Fibroblast of lung (primary cell): ENCODE data around the gene VPS11. TPM values are rescaled to one million over a fixed set of nuclear protein-coding genes. Genes with fewer than 3 reads are reported as not detected.

ENCODE experiments used
- DNase-seq, 2 donors: peaks; one replicate each; pipeline versions ENCODE4 v3.0.0 to v3.0.0-alpha.2; 2010; ENCODE audit warnings: low read depth in 2 of 2
- H2AFZ ChIP-seq: 2 replicates; pipeline ENCODE4 v1.5.1; 2012; ENCODE audit warnings: low read length, control low read depth, inconsistent platforms
- H3K27ac ChIP-seq: 2 replicates; pipeline ENCODE4 v1.5.1; 2011; ENCODE audit warnings: low read length, control low read depth; ENCODE audit not compliant: insufficient read depth
- H3K27me3 ChIP-seq: 2 replicates; pipeline ENCODE4 v1.5.1; 2011; ENCODE audit warnings: mild to moderate bottlenecking, low read length; ENCODE audit not compliant: control insufficient read depth, insufficient read depth
- H3K36me3 ChIP-seq: 2 replicates; pipeline ENCODE4 v1.5.1; 2011; ENCODE audit warnings: low read length; ENCODE audit not compliant: control insufficient read depth, insufficient read depth
- H3K4me1 ChIP-seq: 2 replicates; pipeline ENCODE4 v1.5.1; 2011; ENCODE audit warnings: low read length; ENCODE audit not compliant: control insufficient read depth, insufficient read depth; ENCODE audit errors: extremely low read depth
- H3K4me2 ChIP-seq: 2 replicates; pipeline ENCODE4 v1.5.1; 2011; ENCODE audit warnings: low read length, control low read depth; ENCODE audit not compliant: insufficient read depth; ENCODE audit errors: extremely low read depth
- H3K4me3 ChIP-seq, 4 experiments: fragments of 200-600 bp in 1 of 4; sonication (generic) in 1 of 4; replicated peaks in 1 of 4; 2 replicates each; pipeline ENCODE4 v1.5.1; 2011 to 2016; ENCODE audit warnings: low read length in 4 of 4, low read depth in 3 of 4, mild to moderate bottlenecking in 3 of 4, control low read depth in 2 of 4, inconsistent platforms in 1 of 4, mixed read lengths in 1 of 4; ENCODE audit not compliant: insufficient read depth in 1 of 4; ENCODE audit errors: control extremely low read depth in 1 of 4
- H3K79me2 ChIP-seq: 2 replicates; pipeline ENCODE4 v1.5.1; 2012; ENCODE audit warnings: mild to moderate bottlenecking, low read length, inconsistent platforms; ENCODE audit not compliant: control insufficient read depth, insufficient read depth
- H3K9ac ChIP-seq: 2 replicates; pipeline ENCODE4 v1.5.1; 2011; ENCODE audit warnings: mild to moderate bottlenecking, low read length, control low read depth; ENCODE audit not compliant: insufficient read depth
- H3K9me3 ChIP-seq: 2 replicates; pipeline ENCODE4 v1.5.1; 2012; ENCODE audit warnings: low read depth, low read length; ENCODE audit not compliant: control insufficient read depth, insufficient read depth
- H4K20me1 ChIP-seq: 2 replicates; pipeline ENCODE4 v1.5.1; 2011; ENCODE audit warnings: low read length; ENCODE audit not compliant: control insufficient read depth, insufficient read depth; ENCODE audit errors: extremely low read depth
- CTCF ChIP-seq, 2 donors: IDR thresholded peaks in 1 of 2; conservative IDR thresholded peaks in 1 of 2; 1 replicate in 1 of 2; 2 replicates in 1 of 2; pipeline ENCODE4 v1.5.1; 2011 to 2012; ENCODE audit warnings: low read length in 2 of 2, control low read depth in 1 of 2, inconsistent platforms in 1 of 2, low read depth in 1 of 2, mild to moderate bottlenecking in 1 of 2
- EZH2 ChIP-seq: IDR thresholded peaks from 2 replicates; pipeline ENCODE4 v1.5.1; 2012; ENCODE audit warnings: low read length, control low read depth, mild to moderate bottlenecking; ENCODE audit errors: missing control alignments
- polyA plus RNA-seq, 2 donors: library from polyadenylated mRNA; depleted of rRNA in 1 of 2; stranded (reverse) in 1 of 2; unstranded in 1 of 2; fragments of >200 nt; gene quantifications; 2 replicates each; pipeline ENCODE4 v1.2.1, GENCODE V29; 2011 to 2012; ENCODE audit warnings: missing spikeins in 1 of 2
- total RNA-seq: library from RNA; depleted of rRNA; stranded (reverse); fragments of >200 nt; gene quantifications from 2 replicates; pipeline ENCODE4 v1.2.1, GENCODE V29; 2014

VPS11 gene
- total and polyA plus RNA-seq, 2 donors (not counting 1 experiment from before 2014, with no cell fraction given): 9.1 to 34.3 TPM

DNA sequence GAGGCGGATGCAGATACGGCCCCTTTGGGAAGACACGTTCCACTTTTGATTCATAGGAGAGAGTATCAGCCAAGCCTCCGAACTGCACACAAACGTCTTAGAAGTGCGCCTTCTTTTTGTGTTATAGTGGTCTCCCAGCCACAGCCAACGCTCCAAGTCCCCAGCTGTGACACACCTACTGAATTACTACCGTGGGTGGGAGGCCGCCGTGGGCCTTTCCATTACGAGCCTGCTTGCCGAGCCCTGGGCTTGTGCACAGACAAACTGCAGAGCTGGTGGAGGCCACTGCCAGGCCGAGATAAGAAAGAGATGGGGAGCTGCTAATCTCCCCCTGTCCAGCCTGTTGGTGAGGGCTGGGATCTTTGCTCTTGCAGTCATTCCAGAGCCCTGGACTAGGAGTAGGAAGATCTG lies 17.8 kb downstream of the VPS11 start:
- Histone ChIP-seq H4K20me1 (no peaks in the 10 kb centered on the region), H3K9ac (peak overlapping the region; percentile 96), H3K79me2 (peaks cover 13% of the 10 kb centered on the region), H3K9me3 (no peaks in the 10 kb centered on the region), H3K4me3 (peak overlapping the region; percentile 81 to 98 (median 90)), H3K4me2 (peak overlapping the region; percentile 89), H2AFZ (peak overlapping the region; percentile 94), H3K27ac (peak overlapping the region; percentile 96), H3K36me3 (peaks cover 13% of the 10 kb centered on the region), H3K4me1 (peaks cover 4% of the 10 kb centered on the region), H3K27me3 (no peaks in the 10 kb centered on the region)
- DNase-seq: peak in 1 of 2 donors; percentile 30
- TF ChIP-seq CTCF (conservative IDR thresholded peaks at IDR 0.05 in 1 of 2, IDR thresholded peaks at IDR 0.05 in 1 of 2; ENCODE audit: low read depth in 1 of 2, low read length in 2 of 2): no peak
- no peak for TF ChIP-seq EZH2

GRCh38 chr11:119087123-119087522 lies 19.5 kb downstream of the VPS11 start:
- Histone ChIP-seq H3K9ac (no peak overlapping the region), H3K27ac (no peak overlapping the region), H3K9me3 (no peaks in the 10 kb centered on the region), H3K4me2 (no peak overlapping the region), H2AFZ (no peak overlapping the region), H3K4me3 (no peak overlapping the region), H4K20me1 (no peaks in the 10 kb centered on the region), H3K36me3 (peaks cover 5% of the 10 kb centered on the region), H3K79me2 (peaks cover 15% of the 10 kb centered on the region), H3K27me3 (no peaks in the 10 kb centered on the region), H3K4me1 (peaks cover 6% of the 10 kb centered on the region)
- DNase-seq: no peak
- TF ChIP-seq EZH2 (no peak), CTCF (conservative IDR thresholded peaks at IDR 0.05 in 1 of 2, IDR thresholded peaks at IDR 0.05 in 1 of 2; ENCODE audit: low read depth in 1 of 2, low read length in 2 of 2) (no peak)

GRCh38 chr11:119087747-119088241 lies 20.2 kb downstream of the VPS11 start:
- Histone ChIP-seq H3K4me2 (no peak overlapping the region), H3K27me3 (no peaks in the 10 kb centered on the region), H2AFZ (no peak overlapping the region), H4K20me1 (no peaks in the 10 kb centered on the region), H3K9ac (no peak overlapping the region), H3K4me3 (no peak overlapping the region), H3K36me3 (peaks cover 10% of the 10 kb centered on the region), H3K9me3 (no peaks in the 10 kb centered on the region), H3K4me1 (peaks cover 9% of the 10 kb centered on the region), H3K79me2 (peaks cover 22% of the 10 kb centered on the region), H3K27ac (no peak overlapping the region)
- DNase-seq: no peak
- no peak for TF ChIP-seq EZH2
- no peak for TF ChIP-seq CTCF (conservative IDR thresholded peaks at IDR 0.05 in 1 of 2, IDR thresholded peaks at IDR 0.05 in 1 of 2; ENCODE audit: low read depth in 1 of 2, low read length in 2 of 2)
